Keratinocyte (primary cell): ENCODE results near the gene TMEM161A.

Experiments
- CTCF ChIP-seq, 3 experiments: IDR thresholded peaks in 1 of 3; conservative IDR thresholded peaks in 1 of 3; optimal IDR thresholded peaks in 1 of 3; 2 replicates in 2 of 3; 3 replicates in 1 of 3; pipeline versions ENCODE3 to v1.5.1; 2011; ENCODE audit warnings: low read length in 3 of 3, mild to moderate bottlenecking in 3 of 3, moderate library complexity in 2 of 3, control low read depth in 1 of 3, inconsistent platforms in 1 of 3; ENCODE audit not compliant: insufficient read depth in 2 of 3; ENCODE audit errors: extremely low read depth in 1 of 3
- EZH2 ChIP-seq: IDR thresholded peaks from one replicate; pipeline ENCODE4 v1.6.1; 2012; ENCODE audit warnings: inconsistent platforms, mild to moderate bottlenecking, low read length, moderate library complexity

GRCh38 chr19:19145281-19145680 lies 7.0 kb upstream of the TMEM161A start:
- TF ChIP-seq EZH2 (no peak), CTCF (optimal IDR thresholded peaks at IDR 0.05 in 1 of 3, IDR thresholded peaks at IDR 0.05 in 1 of 3, conservative IDR thresholded peaks at IDR 0.05 in 1 of 3; ENCODE audit: extremely low read depth in 1 of 3, insufficient read depth in 2 of 3, low read length in 3 of 3) (no peak)
